IMR-90 (cell line): ENCODE data around the gene ALOX5AP. TPM values are rescaled to one million over a fixed set of nuclear protein-coding genes. Genes with fewer than 3 reads are reported as not detected.

Experiments
- ATAC-seq: fragments of 200-7000 bp; cut with Tn5 transposase; 2 replicates; pipeline ENCODE4 v1.9.1; 2020; ENCODE audit warnings: low read depth, mild to moderate bottlenecking, moderate library complexity
- BruUV-seq: library from RNA; stranded (reverse); fragments of 400-500 nt; replicated peaks from 2 replicates; lab custom pipeline; 2021; lab: Mats Ljungman, UMichigan
- CTCF ChIA-PET: fragments of 300-600 bp; formaldehyde crosslinking; extraction: SDS; loops from one replicate; lab custom pipeline; 2021; ENCODE audit warnings: antibody characterized with exemption; lab: Yijun Ruan, JAX
- POLR2A ChIA-PET: fragments of 300-600 bp; sonication (Branson Sonifier 250); formaldehyde crosslinking; loops from one replicate; lab custom pipeline; 2022; ENCODE audit warnings: antibody characterized with exemption; ENCODE audit not compliant: unreplicated experiment; lab: Charles Lee
- DNase-seq: peaks from one replicate; pipeline ENCODE4 v3.0.0; 2013
- H2AFZ ChIP-seq: replicated peaks from 2 replicates; pipeline ENCODE3; 2013; ENCODE audit warnings: low read length, mild to moderate bottlenecking; ENCODE audit not compliant: poor library complexity
- H2AK5ac ChIP-seq: 2 replicates; pipeline ENCODE4 v1.6.1; 2013; ENCODE audit warnings: low read depth, low read length, inconsistent platforms
- H2AK9ac ChIP-seq: replicated peaks from 2 replicates; pipeline ENCODE3; 2013; ENCODE audit warnings: mild to moderate bottlenecking, low read depth, low read length, moderate library complexity; ENCODE audit not compliant: poor library complexity
- H2BK120ac ChIP-seq: 2 replicates; pipeline ENCODE4 v1.6.1; 2013; ENCODE audit warnings: low read depth, low read length, inconsistent platforms
- H2BK15ac ChIP-seq: 3 replicates; pipeline ENCODE4 v1.6.1; 2013; ENCODE audit warnings: low read depth, low read length, inconsistent platforms
- H2BK20ac ChIP-seq: 2 replicates; pipeline ENCODE4 v1.6.1; 2013; ENCODE audit warnings: low read depth, mild to moderate bottlenecking, inconsistent platforms, low read length, moderate library complexity
- H2BK5ac ChIP-seq: 2 replicates; pipeline ENCODE4 v1.6.1; 2013; ENCODE audit warnings: mild to moderate bottlenecking, low read depth, low read length, inconsistent platforms; ENCODE audit not compliant: poor library complexity, severe bottlenecking
- H3K14ac ChIP-seq: replicated peaks from 2 replicates; pipeline ENCODE4 v1.6.1; 2013; ENCODE audit warnings: low read depth, low read length, inconsistent platforms
- H3K18ac ChIP-seq: 2 replicates; pipeline ENCODE4 v1.6.1; 2013; ENCODE audit warnings: low read depth, low read length, control low read depth
- H3K23ac ChIP-seq: 2 replicates; pipeline ENCODE4 v1.6.1; 2013; ENCODE audit warnings: low read depth, low read length, inconsistent platforms
- H3K27ac ChIP-seq: 2 replicates; pipeline ENCODE4 v1.5.1; 2013; ENCODE audit warnings: mild to moderate bottlenecking, control low read depth, low read length; ENCODE audit not compliant: insufficient read depth
- H3K27me3 ChIP-seq: 2 replicates; pipeline ENCODE4 v1.6.1; 2013; ENCODE audit warnings: low read length; ENCODE audit not compliant: control insufficient read depth, insufficient read depth
- H3K36me3 ChIP-seq: 2 replicates; pipeline ENCODE4 v1.6.1; 2013; ENCODE audit warnings: low read length, mixed read lengths; ENCODE audit not compliant: control insufficient read depth, insufficient read depth
- H3K4ac ChIP-seq: 2 replicates; pipeline ENCODE4 v1.6.1; 2013; ENCODE audit warnings: low read depth, low read length, inconsistent platforms
- H3K4me1 ChIP-seq: 2 replicates; pipeline ENCODE4 v1.6.1; 2013; ENCODE audit warnings: low read length, mixed read lengths; ENCODE audit not compliant: control insufficient read depth, insufficient read depth
- H3K4me2 ChIP-seq: 2 replicates; pipeline ENCODE4 v1.6.1; 2013; ENCODE audit warnings: low read depth, mild to moderate bottlenecking, control low read depth, low read length, moderate library complexity
- H3K4me3 ChIP-seq: 2 replicates; pipeline ENCODE4 v1.5.1; 2013; ENCODE audit warnings: low read depth, mild to moderate bottlenecking, control low read depth, low read length, moderate library complexity; ENCODE audit not compliant: insufficient read depth
- H3K56ac ChIP-seq: 2 replicates; pipeline ENCODE4 v1.6.1; 2013; ENCODE audit warnings: low read length, inconsistent platforms; ENCODE audit not compliant: insufficient read depth; ENCODE audit errors: extremely low read depth
- H3K79me1 ChIP-seq, 2 experiments: 2 replicates each; pipeline ENCODE4 v1.6.1; 2013; ENCODE audit warnings: low read length in 2 of 2, inconsistent platforms in 1 of 2, low read depth in 1 of 2
- H3K9ac ChIP-seq: 2 replicates; pipeline ENCODE4 v1.6.1; 2013; ENCODE audit warnings: low read depth, low read length, control low read depth
- H3K9me1 ChIP-seq: 2 replicates; pipeline ENCODE4 v1.6.1; 2013; ENCODE audit warnings: low read length, inconsistent platforms; ENCODE audit not compliant: insufficient read depth
- H3K9me3 ChIP-seq: 2 replicates; pipeline ENCODE4 v1.6.1; 2013; ENCODE audit warnings: low read length; ENCODE audit not compliant: control insufficient read depth, insufficient read depth
- H4K20me1 ChIP-seq: 2 replicates; pipeline ENCODE4 v1.6.1; 2013; ENCODE audit warnings: low read length, inconsistent platforms; ENCODE audit not compliant: insufficient read depth
- H4K5ac ChIP-seq: 2 replicates; pipeline ENCODE4 v1.6.1; 2013; ENCODE audit warnings: mild to moderate bottlenecking, low read depth, low read length, control low read depth
- H4K8ac ChIP-seq, 2 experiments: 2 replicates each; pipeline ENCODE4 v1.6.1; 2013; ENCODE audit warnings: low read depth in 2 of 2, low read length in 2 of 2, control low read depth in 1 of 2, inconsistent platforms in 1 of 2
- H4K91ac ChIP-seq: 2 replicates; pipeline ENCODE4 v1.6.1; 2013; ENCODE audit warnings: low read depth, low read length, inconsistent platforms; ENCODE audit not compliant: insufficient read depth
- CEBPB ChIP-seq: IDR thresholded peaks from 2 replicates; pipeline ENCODE4 v1.6.1; 2012; ENCODE audit warnings: low read depth, low read length, improper control_type of control experiment
- CHD1 ChIP-seq: IDR thresholded peaks from 2 replicates; pipeline ENCODE4 v1.6.1; 2012; ENCODE audit warnings: low read depth, low read length, improper control_type of control experiment
- MAZ ChIP-seq: IDR thresholded peaks from 2 replicates; pipeline ENCODE4 v1.6.1; 2012; ENCODE audit warnings: low read depth, mild to moderate bottlenecking, low read length, improper control_type of control experiment, moderate library complexity, borderline replicate concordance
- NFE2L2 ChIP-seq: fragments of 150-350 bp; IDR thresholded peaks from 2 replicates; pipeline ENCODE4 v1.6.1; 2016; ENCODE audit warnings: low read depth, mild to moderate bottlenecking, low read length
- POLR2A ChIP-seq: IDR thresholded peaks from 2 replicates; pipeline ENCODE4 v1.6.1; 2012; ENCODE audit warnings: mild to moderate bottlenecking, low read depth, low read length
- RAD21 ChIP-seq: IDR thresholded peaks from 2 replicates; pipeline ENCODE4 v1.6.1; 2012; ENCODE audit warnings: low read length, improper control_type of control experiment
- SMC3 ChIP-seq: fragments of 150-350 bp; IDR thresholded peaks from 2 replicates; pipeline ENCODE4 v1.6.1; 2016; ENCODE audit warnings: low read depth, mild to moderate bottlenecking, antibody characterized with exemption, low read length, moderate library complexity
- WGBS, 2 experiments: methylation state at CpG; one replicate each; pipeline versions ENCODE4 v1.1.5 to v1.1.7; 2013; ENCODE audit warnings: missing lambda C conversion rate in 2 of 2; ENCODE audit not compliant: insufficient read length in 1 of 2; ENCODE audit errors: extremely low coverage in 2 of 2; 5-methylcytosine and 5-hydroxymethylcytosine counted together
- dilution Hi-C: fragments of 300-500 bp; cut with HindIII; formaldehyde crosslinking; loops from one replicate; pipeline ENCODE4 v1.14.3; 2018; ENCODE audit warnings: low sequenced_read_pairs; ENCODE audit not compliant: unreplicated experiment
- in situ Hi-C: fragments of 300-500 bp; cut with MboI; formaldehyde crosslinking; loops from 3 replicates; pipeline ENCODE4 v1.14.3; 2019; ENCODE audit warnings: low sequenced_read_pairs, inconsistent platforms, mixed read lengths
- intact Hi-C: fragments of 100-400 bp; cut with micrococcal nuclease; formaldehyde crosslinking; loops from 2 replicates; pipeline ENCODE4 v1.10.0; 2022
- polyA plus RNA-seq, 3 experiments: library from polyadenylated mRNA; depleted of rRNA; stranded (reverse); fragments of >200 nt; gene quantifications; 2 replicates each; pipeline ENCODE4 v1.2.3, GENCODE V29; 2012; ENCODE audit warnings: low replicate concordance in 1 of 3
- total RNA-seq: library from RNA; depleted of rRNA; stranded (reverse); fragments of >200 nt; gene quantifications from 2 replicates; pipeline ENCODE4 v1.2.3, GENCODE V29; 2012
- TF ChIP-seq, protein P1 (sequence below): conservative IDR thresholded peaks from 2 replicates; pipeline ENCODE4 v1.5.1; 2012; ENCODE audit warnings: mild to moderate bottlenecking, low read depth, low read length, improper control_type of control experiment
- TF ChIP-seq, protein P2 (sequence below): fragments of 150-350 bp; IDR thresholded peaks from 2 replicates; pipeline ENCODE4 v1.6.1; 2017; ENCODE audit warnings: mild to moderate bottlenecking, antibody characterized with exemption, low read length, low read depth

The ALOX5AP gene
- total and polyA plus RNA-seq, 2 of the 4 experiments (the other 2 are of a cell fraction) = 0.62 TPM; not detected in 1

DNA sequence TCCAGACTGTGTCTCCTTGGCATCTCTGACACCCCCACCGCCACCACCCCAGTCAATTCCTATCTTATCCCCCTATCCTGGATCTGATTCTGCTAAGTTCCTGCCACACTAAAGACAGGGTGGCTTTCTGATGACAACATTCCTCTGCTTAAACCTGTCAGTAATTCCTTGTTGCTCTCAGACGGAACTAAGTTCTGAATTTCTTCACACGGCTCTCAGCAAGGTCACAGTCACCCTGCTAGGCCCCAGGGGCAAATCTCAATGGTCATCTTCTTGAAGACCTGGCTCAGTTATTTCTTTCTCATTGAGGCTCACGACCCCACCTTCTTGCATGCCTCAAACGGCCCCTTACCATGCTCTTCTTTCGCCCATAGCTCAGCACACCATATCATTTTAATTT is 7.6 kb downstream of the ALOX5AP start:
- ATAC-seq = no peak
- BruUV-seq = no TSS peak
- ChIA-PET CTCF (interaction anchor here (1.0 to 1.4 kb wide), 2 partner anchors 53 to 123 kb away, joined by 3 to 4 read pairs; no protein-coding TSS in a partner anchor), POLR2A (no interaction called here)
- Histone ChIP-seq H3K56ac (peak overlapping the region; percentile 24), H4K91ac (peak overlapping the region; percentile 72), H3K23ac (peak overlapping the region; percentile 8), H2BK15ac (peak overlapping the region; percentile 38; the same call in 2 of the 3 replicates), H2BK120ac (peak overlapping the region; percentile 93), H2BK5ac (peak overlapping the region; percentile 70), H2AK5ac (peak overlapping the region; percentile 70), H3K4me3 (no peak overlapping the region), H3K27ac (peak overlapping the region; percentile 48), H3K4me1 (peaks cover 26% of the 10 kb centered on the region), H3K14ac (peak overlapping the region; percentile 84), H3K9me3 (no peaks in the 10 kb centered on the region), H3K79me1 (no peaks in the 10 kb centered on the region), H2BK20ac (peak overlapping the region; percentile 70), H3K27me3 (peaks cover 9% of the 10 kb centered on the region), H3K9ac (peak overlapping the region; percentile 3; the same call in 1 of the 2 replicates), H3K4me2 (no peak overlapping the region), H4K5ac (peak overlapping the region; percentile 7), H2AFZ (no peak overlapping the region), H3K9me1 (peaks cover 22% of the 10 kb centered on the region), H3K18ac (peak overlapping the region; percentile 67), H4K20me1 (peaks cover 11% of the 10 kb centered on the region; the same call in 1 of the 2 replicates), H4K8ac (peak overlapping the region; percentile 4 to 47), H3K4ac (peak overlapping the region; percentile 77), H2AK9ac (no peak overlapping the region), H3K36me3 (no peaks in the 10 kb centered on the region)
- in situ Hi-C loops = no loop called here
- intact Hi-C loops = loop anchor here (2.0 to 5.0 kb wide), 3 partner anchors 49 to 126 kb away; partner anchors contain the start of gene USPL1
- TF ChIP-seq POLR2A = no peak
- TF ChIP-seq, protein P1, sequence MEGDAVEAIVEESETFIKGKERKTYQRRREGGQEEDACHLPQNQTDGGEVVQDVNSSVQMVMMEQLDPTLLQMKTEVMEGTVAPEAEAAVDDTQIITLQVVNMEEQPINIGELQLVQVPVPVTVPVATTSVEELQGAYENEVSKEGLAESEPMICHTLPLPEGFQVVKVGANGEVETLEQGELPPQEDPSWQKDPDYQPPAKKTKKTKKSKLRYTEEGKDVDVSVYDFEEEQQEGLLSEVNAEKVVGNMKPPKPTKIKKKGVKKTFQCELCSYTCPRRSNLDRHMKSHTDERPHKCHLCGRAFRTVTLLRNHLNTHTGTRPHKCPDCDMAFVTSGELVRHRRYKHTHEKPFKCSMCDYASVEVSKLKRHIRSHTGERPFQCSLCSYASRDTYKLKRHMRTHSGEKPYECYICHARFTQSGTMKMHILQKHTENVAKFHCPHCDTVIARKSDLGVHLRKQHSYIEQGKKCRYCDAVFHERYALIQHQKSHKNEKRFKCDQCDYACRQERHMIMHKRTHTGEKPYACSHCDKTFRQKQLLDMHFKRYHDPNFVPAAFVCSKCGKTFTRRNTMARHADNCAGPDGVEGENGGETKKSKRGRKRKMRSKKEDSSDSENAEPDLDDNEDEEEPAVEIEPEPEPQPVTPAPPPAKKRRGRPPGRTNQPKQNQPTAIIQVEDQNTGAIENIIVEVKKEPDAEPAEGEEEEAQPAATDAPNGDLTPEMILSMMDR = no peak
- TF ChIP-seq NFE2L2 = no peak
- TF ChIP-seq CHD1 = no peak
- TF ChIP-seq MAZ = no peak
- no peak for TF ChIP-seq CEBPB
- TF ChIP-seq, protein P2, sequence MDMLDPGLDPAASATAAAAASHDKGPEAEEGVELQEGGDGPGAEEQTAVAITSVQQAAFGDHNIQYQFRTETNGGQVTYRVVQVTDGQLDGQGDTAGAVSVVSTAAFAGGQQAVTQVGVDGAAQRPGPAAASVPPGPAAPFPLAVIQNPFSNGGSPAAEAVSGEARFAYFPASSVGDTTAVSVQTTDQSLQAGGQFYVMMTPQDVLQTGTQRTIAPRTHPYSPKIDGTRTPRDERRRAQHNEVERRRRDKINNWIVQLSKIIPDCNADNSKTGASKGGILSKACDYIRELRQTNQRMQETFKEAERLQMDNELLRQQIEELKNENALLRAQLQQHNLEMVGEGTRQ = no peak
- no peak for TF ChIP-seq SMC3
- TF ChIP-seq RAD21 = no peak
- WGBS, 2 experiments = 93% methylated on average over 2 of the region's 6 CpGs; no CpG with 5 or more reads in 1 of the 2 experiments
- dilution Hi-C loops = no loop called here
- no peak for DNase-seq
